Right kidney (tissue), 9 donors: Measurements from ENCODE around the gene ZNF256.

Experiments
- DNase-seq: peaks from one replicate; pipeline ENCODE4 v3.0.0-alpha.2; 2016
- long read RNA-seq, 8 donors: transcript quantifications; one replicate each; lab custom pipeline, GENCODE V29; 2026

The ZNF256 gene
- long read RNA-seq, donor 1, transcript ZNF256-201 (3 exons, 2,172 nt): major isoform, 5 of 8 reads
- long read RNA-seq, donor 1, partial matches to known transcripts: 0 of 8 reads
- long read RNA-seq, donor 1, other reads (novel, unspliced or antisense): 0 of 8 reads
- long read RNA-seq, donor 2, partial matches to known transcripts: 0 of 1 reads
- long read RNA-seq, donor 2, other reads (novel, unspliced or antisense): 0 of 1 reads
- long read RNA-seq, donor 3, partial matches to known transcripts: 0 of 2 reads
- long read RNA-seq, donor 3, other reads (novel, unspliced or antisense): 0 of 2 reads
- long read RNA-seq, donor 4, partial matches to known transcripts: 0 of 3 reads
- long read RNA-seq, donor 4, other reads (novel, unspliced or antisense): 0 of 3 reads
- long read RNA-seq, donor 5, partial matches to known transcripts: 0 of 1 reads
- long read RNA-seq, donor 5, other reads (novel, unspliced or antisense): 0 of 1 reads
- long read RNA-seq, donor 6, partial matches to known transcripts: 0 of 4 reads
- long read RNA-seq, donor 6, other reads (novel, unspliced or antisense): 0 of 4 reads
- long read RNA-seq, donor 7, partial matches to known transcripts: 0 of 5 reads
- long read RNA-seq, donor 7, other reads (novel, unspliced or antisense): 0 of 5 reads
- long read RNA-seq, donor 8, partial matches to known transcripts: 0 of 2 reads
- long read RNA-seq, donor 8, other reads (novel, unspliced or antisense): 0 of 2 reads

- DNase-seq: peak; percentile 82
Measured at GRCh38 chr19:57947419-57948134, at the start of gene ZNF256. Gene ZNF256 (minus strand): TSS chr19:57947706. CDS start chr19:57947474, 232 bp downstream.

GRCh38 chr19:57992841-57993240, 45.3 kb upstream of the ZNF256 start:
- DNase-seq: no peak

DNA sequence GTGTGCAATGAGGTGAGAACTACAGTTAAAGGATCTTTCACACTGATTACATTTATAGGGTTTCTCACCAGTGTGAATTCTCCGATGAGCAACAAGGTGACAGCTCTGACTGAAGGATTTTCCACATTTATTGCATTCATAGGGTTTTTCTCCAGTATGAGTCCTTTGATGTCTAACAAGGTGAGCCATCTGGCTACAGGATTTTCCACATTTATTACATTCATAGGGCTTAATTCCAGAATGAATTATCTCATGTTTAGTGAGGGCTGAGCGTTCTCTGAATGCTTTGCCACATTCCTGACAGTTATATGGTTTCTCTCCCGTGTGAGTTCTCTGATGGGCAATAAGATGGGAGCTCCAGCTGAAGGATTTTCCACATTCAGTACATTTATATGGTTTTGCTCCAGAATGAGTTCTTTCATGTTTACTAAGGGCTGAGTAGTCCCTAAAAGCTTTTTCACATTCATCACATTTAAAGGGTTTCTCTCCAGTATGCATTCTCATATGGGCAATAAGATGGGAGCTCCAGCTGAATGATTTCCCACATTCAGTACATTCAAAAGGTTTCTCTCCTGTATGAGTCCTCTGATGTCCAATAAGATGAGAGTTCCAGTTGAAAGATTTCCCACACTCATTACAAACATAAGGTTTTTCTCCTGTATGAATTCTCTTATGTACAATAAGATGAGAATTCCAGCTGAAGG, 31.2 kb upstream of the ZNF256 start:
- DNase-seq: no peak

GRCh38 chr19:57974434-57974833, 26.9 kb upstream of the ZNF256 start, which contains the start of gene C19orf18:
Gene C19orf18 (minus strand): TSS chr19:57974534. CDS start chr19:57974432, 102 bp downstream.
- DNase-seq: no peak

GRCh38 chr19:57964761-57965160, 17.3 kb upstream of the ZNF256 start:
- no peak for DNase-seq

- no peak for DNase-seq
Measured at GRCh38 chr19:57961785-57962184, 14.3 kb upstream of the ZNF256 start.

- no peak for DNase-seq
Measured at GRCh38 chr19:57954996-57955395, 7.5 kb upstream of the ZNF256 start.

DNA sequence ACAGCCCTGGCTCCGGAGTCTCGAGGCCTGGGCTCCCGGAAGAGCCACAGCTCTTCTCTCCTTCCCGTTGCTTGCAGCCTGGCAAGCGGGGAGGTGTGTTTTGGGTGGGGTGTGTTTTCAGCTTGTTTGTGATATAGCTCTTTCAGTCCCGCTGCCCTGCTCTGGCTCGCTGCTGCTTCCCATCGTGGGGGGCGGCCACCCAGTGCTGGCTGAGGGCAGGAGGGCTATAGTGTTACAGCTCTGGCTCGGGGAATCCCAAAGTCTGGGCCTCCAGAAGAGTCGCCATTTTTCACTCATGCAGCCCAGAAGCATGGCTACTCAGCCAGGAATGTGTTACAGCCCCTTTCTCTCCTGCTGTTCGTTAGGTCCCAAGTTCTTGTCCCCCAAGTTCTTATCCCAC, 2.2 kb upstream of the ZNF256 start:
- no peak for DNase-seq

- DNase-seq: no peak
Measured at GRCh38 chr19:57949296-57949695, 1.8 kb upstream of the ZNF256 start.

DNA sequence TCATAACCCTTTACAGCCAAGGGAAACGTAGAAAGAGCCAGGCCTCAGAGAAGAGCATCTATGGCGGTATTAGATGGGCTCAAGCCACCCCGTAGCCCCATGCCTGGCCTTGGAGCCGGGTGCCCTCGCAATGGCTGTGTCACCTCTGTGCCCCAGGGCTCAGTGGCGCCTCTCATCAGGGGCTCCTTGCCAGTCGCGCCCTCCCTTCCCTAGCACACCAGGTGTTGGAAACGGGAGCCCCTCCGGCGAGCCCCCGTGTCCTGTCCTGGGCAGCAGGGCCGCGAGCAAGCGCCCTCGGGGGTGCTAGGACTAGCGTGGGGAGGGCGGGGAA, 453 bp downstream of the ZNF256 start:
- DNase-seq: no peak

DNA sequence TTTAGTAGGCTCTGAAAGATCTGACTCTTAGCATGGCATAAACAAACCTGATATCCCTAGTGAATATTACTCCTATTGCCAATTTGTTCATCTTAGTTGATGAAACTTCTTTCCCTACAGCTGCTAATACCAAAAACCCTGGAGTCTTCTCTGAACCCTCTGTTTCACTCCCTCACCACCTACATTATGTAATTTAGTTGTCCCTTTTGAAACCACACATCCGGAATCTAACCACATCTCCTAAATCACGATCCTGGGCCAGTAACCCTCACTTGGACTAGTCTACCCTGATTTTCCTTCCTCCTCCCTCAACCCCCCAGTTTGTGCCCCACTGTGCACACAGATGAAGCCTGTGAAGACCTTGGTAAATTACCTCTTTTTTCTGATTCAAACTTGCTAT, 1.2 kb downstream of the ZNF256 start:
- DNase-seq: no peak

DNA sequence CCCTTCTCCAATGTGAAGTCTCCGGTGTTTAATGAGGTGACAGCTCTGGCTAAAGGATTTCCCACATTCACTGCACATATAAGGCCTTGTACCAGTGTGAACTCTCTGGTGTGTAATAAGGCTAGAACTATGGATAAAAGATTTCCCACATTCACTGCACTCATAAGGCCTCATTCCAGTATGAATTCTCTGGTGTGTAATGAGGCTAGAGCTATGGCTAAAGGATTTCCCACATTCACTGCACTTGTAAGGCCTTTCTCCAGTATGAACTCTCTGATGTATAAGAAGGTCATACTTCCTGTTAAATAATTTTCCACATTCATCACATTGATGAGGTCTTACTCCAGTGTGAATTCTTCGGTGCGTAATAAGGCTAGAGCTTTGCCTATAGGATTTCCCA, 5.9 kb downstream of the ZNF256 start:
- no peak for DNase-seq

- DNase-seq: no peak
Measured at GRCh38 chr19:57935731-57936130, 11.8 kb downstream of the ZNF256 start.

- DNase-seq: peak; percentile 84
Measured at GRCh38 chr19:57934820-57935665, 12.5 kb downstream of the ZNF256 start, which contains the start of gene ZNF418. Gene ZNF418 (minus strand): TSS chr19:57935402. CDS start chr19:57933822, 1,580 bp downstream.

GRCh38 chr19:57927587-57927986, 19.9 kb downstream of the ZNF256 start:
- no peak for DNase-seq

- peak; percentile 79 for DNase-seq
Measured at GRCh38 chr19:57916168-57916995, 31.1 kb downstream of the ZNF256 start, which contains the start of gene ZNF417. Gene ZNF417 (minus strand): TSS chr19:57916592. CDS start chr19:57916411, 181 bp downstream.

DNA sequence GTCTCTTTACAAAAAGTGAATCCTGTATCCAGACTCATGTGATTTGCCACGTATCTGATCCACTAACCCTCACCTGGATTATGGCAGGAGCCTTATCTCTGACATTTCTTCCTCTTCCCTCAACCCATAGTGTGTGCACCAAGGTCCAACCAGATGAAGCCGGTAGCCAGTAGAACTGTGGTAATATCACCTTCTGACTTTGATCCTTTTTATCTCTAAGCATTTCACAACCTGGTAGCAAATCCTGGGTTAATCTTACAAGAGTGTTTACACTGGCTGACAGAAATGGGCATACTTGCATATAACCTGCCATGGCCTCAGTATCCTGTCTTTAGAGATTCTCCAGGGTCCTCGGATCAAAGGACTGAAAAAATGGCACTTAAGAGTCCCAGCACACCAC, 33.0 kb downstream of the ZNF256 start:
- DNase-seq: no peak

DNA sequence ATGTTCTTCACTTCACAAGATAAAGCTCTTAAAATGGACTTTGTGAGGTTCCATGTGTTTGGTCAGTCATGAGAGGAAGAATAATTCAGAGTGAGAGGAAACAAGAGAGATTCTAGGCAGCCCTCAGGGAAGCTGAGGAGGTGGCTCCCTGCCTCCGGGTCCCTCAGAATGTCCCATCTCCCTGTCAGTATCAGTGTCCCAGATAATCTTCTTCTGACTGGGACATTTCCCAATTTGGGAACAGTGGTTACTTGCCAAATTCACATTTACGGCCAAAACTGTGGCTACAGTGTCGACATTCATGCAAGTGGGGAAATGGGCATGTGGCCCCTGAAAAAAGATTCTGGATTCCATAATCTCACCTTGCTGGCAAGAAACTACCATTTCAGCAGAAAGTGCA, 40.1 kb downstream of the ZNF256 start:
- no peak for DNase-seq

DNA sequence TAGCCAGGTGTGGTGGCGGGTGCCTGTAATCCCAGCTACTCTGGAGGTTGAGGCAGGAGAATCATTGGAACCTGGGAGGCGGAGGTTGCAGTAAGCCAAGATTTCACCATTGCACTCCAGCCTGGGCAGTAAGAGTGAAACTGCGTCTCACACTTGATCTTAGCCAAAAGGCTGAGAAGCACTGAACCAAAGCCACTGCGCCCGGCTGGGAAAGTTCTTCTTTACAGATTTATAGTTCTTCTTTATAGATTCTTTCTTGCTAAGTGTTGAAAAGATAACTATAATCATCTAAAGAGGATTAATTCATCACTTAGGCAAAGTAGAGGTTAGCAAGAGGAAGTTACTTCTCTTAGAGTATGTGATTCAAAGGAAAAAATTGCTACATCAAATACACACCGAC, 42.2 kb downstream of the ZNF256 start:
- no peak for DNase-seq

- DNase-seq: no peak
Measured at GRCh38 chr19:57903618-57904184, 43.8 kb downstream of the ZNF256 start.
